HG03378 (cell line): ENCODE measurements around the gene NLRC5.
"Not testable (repeated sequence)": the region's sequence is repeated elsewhere in the genome, so short reads cannot be mapped to it uniquely, and the experiment has no call there.

Experiments
- ATAC-seq: cut with Tn5 transposase; IDR thresholded peaks from one replicate; pipeline ENCODE4 v1.9.1; 2021; ENCODE audit warnings: mild to moderate bottlenecking, moderate library complexity; ENCODE audit not compliant: unreplicated experiment

Gene NLRC5

GRCh38 chr16:57098188-57098841, 109.0 kb downstream of the NLRC5 start:
- ATAC-seq: no peak

GRCh38 chr16:57099965-57100364, 110.6 kb downstream of the NLRC5 start:
- not testable (repeated sequence) for ATAC-seq

- ATAC-seq: no peak
Measured at GRCh38 chr16:57100445-57100844, 111.1 kb downstream of the NLRC5 start.

GRCh38 chr16:57102888-57103851, 113.8 kb downstream of the NLRC5 start:
- ATAC-seq: no peak

GRCh38 chr16:57104706-57105105, 115.3 kb downstream of the NLRC5 start:
- no peak for ATAC-seq

- no peak for ATAC-seq
Measured at GRCh38 chr16:57105184-57105583, 115.8 kb downstream of the NLRC5 start.

GRCh38 chr16:57106767-57107166, 117.4 kb downstream of the NLRC5 start:
- no peak for ATAC-seq

- no peak for ATAC-seq
Measured at GRCh38 chr16:57107321-57107922, 118.1 kb downstream of the NLRC5 start.

GRCh38 chr16:57108432-57108831, 119.1 kb downstream of the NLRC5 start:
- no peak for ATAC-seq

- not testable (repeated sequence) for ATAC-seq
Measured at GRCh38 chr16:57109259-57110105, 120.1 kb downstream of the NLRC5 start.

GRCh38 chr16:57110937-57111336, 121.6 kb downstream of the NLRC5 start:
- no peak for ATAC-seq

GRCh38 chr16:57111420-57111819, 122.1 kb downstream of the NLRC5 start:
- no peak for ATAC-seq

GRCh38 chr16:57112403-57113041, 123.2 kb downstream of the NLRC5 start:
- no peak for ATAC-seq

- ATAC-seq: no peak
Measured at GRCh38 chr16:57113042-57113453, 123.7 kb downstream of the NLRC5 start.

- no peak for ATAC-seq
Measured at GRCh38 chr16:57113664-57114063, 124.3 kb downstream of the NLRC5 start.

GRCh38 chr16:57115168-57115513, 125.8 kb downstream of the NLRC5 start:
- no peak for ATAC-seq

- ATAC-seq: no peak
Measured at GRCh38 chr16:57115514-57116182, 126.3 kb downstream of the NLRC5 start.

- ATAC-seq: no peak
Measured at GRCh38 chr16:57118461-57119084, 129.2 kb downstream of the NLRC5 start.

GRCh38 chr16:57123216-57123973, 134.0 kb downstream of the NLRC5 start:
- ATAC-seq: no peak
